Endothelial cell of umbilical vein (primary cell): Measurements from ENCODE around the gene EPHX1. TPM values are rescaled to one million over a fixed set of nuclear protein-coding genes. Genes with fewer than 3 reads are reported as not detected.

Source experiments
- BruUV-seq: library from RNA; stranded (reverse); fragments of 400-500 nt; replicated peaks from 2 replicates; lab custom pipeline; 2021; lab: Mats Ljungman, UMichigan
- CTCF ChIA-PET: fragments of 300-600, 350-600 bp; sonication (Branson Sonifier 250); formaldehyde crosslinking; loops from one replicate; lab custom pipeline; 2021; ENCODE audit warnings: antibody characterized with exemption, inconsistent platforms; lab: Charles Lee
- POLR2A ChIA-PET: fragments of 300-600, 350-600 bp; sonication (Branson Sonifier 250); formaldehyde crosslinking; loops from one replicate; lab custom pipeline; 2021; ENCODE audit warnings: antibody characterized with exemption, inconsistent platforms; lab: Charles Lee
- DNase-seq: peaks from one replicate; pipeline ENCODE4 v3.0.0-alpha.2; 2011; ENCODE audit warnings: low read depth, low spot score
- FAIRE-seq: peaks from 2 replicates; lab custom pipeline; 2011; peaks lifted over from hg19 to GRCh38; lab: Jason Lieb, UNC
- H2AFZ ChIP-seq: 2 replicates; pipeline ENCODE4 v1.6.0; 2012; ENCODE audit warnings: low read depth, low read length, control low read depth, inconsistent platforms
- H3K27ac ChIP-seq: 2 replicates; pipeline ENCODE4 v1.5.1; 2011; ENCODE audit warnings: low read depth, mild to moderate bottlenecking, control low read depth, low read length, moderate library complexity; ENCODE audit not compliant: insufficient read depth
- H3K27me3 ChIP-seq, 2 experiments: 2 replicates each; pipeline versions ENCODE4 v1.6.0 to v1.6.1; 2011; ENCODE audit warnings: low read length in 2 of 2, mixed read lengths in 1 of 2; ENCODE audit not compliant: control insufficient read depth in 2 of 2, insufficient read depth in 2 of 2
- H3K36me3 ChIP-seq, 2 experiments: 2 replicates in 1 of 2; 3 replicates in 1 of 2; pipeline ENCODE4 v1.5.1; 2011; ENCODE audit warnings: low read length in 2 of 2, mild to moderate bottlenecking in 1 of 2, moderate library complexity in 1 of 2; ENCODE audit not compliant: control insufficient read depth in 2 of 2, insufficient read depth in 2 of 2; ENCODE audit errors: extremely low read depth in 1 of 2
- H3K4me1 ChIP-seq: 3 replicates; pipeline ENCODE4 v1.5.1; 2011; ENCODE audit warnings: mild to moderate bottlenecking, low read length; ENCODE audit not compliant: control insufficient read depth, insufficient read depth; ENCODE audit errors: extremely low read depth
- H3K4me2 ChIP-seq: 2 replicates; pipeline ENCODE4 v1.6.1; 2011; ENCODE audit warnings: low read length, control low read depth, mixed read lengths; ENCODE audit not compliant: insufficient read depth
- H3K4me3 ChIP-seq, 3 experiments: fragments of 200-600 bp in 1 of 3; sonication (generic), shearing (Covaris generic) in 1 of 3; replicated peaks in 1 of 3; 2 replicates each; pipeline ENCODE4 v1.5.1; 2011 to 2016; ENCODE audit warnings: control low read depth in 3 of 3, low read length in 3 of 3, mild to moderate bottlenecking in 2 of 3, inconsistent platforms in 1 of 3, low read depth in 1 of 3, moderate library complexity in 1 of 3; ENCODE audit not compliant: insufficient read depth in 1 of 3
- H3K79me2 ChIP-seq: 2 replicates; pipeline ENCODE4 v1.6.0; 2012; ENCODE audit warnings: low read length, inconsistent platforms; ENCODE audit not compliant: control insufficient read depth, insufficient read depth
- H3K9ac ChIP-seq: replicated peaks from 2 replicates; pipeline ENCODE3; 2011; ENCODE audit warnings: low read length, control low read depth; ENCODE audit not compliant: insufficient read depth; ENCODE audit errors: extremely low read depth
- H3K9me1 ChIP-seq: replicated peaks from 3 replicates; pipeline ENCODE4 v1.6.0; 2011; ENCODE audit warnings: mild to moderate bottlenecking, low read length; ENCODE audit not compliant: control insufficient read depth, insufficient read depth; ENCODE audit errors: extremely low read depth
- H3K9me3 ChIP-seq: replicated peaks from 2 replicates; pipeline ENCODE4 v1.5.1; 2012; ENCODE audit warnings: low read length, inconsistent platforms; ENCODE audit not compliant: control insufficient read depth, insufficient read depth
- H4K20me1 ChIP-seq: replicated peaks from 2 replicates; pipeline ENCODE3; 2011; ENCODE audit warnings: mild to moderate bottlenecking, low read length; ENCODE audit not compliant: control insufficient read depth, insufficient read depth; ENCODE audit errors: extremely low read depth
- EZH2 ChIP-seq: IDR thresholded peaks from 2 replicates; pipeline ENCODE4 v1.6.1; 2012; ENCODE audit warnings: borderline replicate concordance, low read depth, mild to moderate bottlenecking, moderate library complexity, low read length, inconsistent platforms; ENCODE audit not compliant: severe bottlenecking
- FOS ChIP-seq: IDR thresholded peaks from 2 replicates; pipeline ENCODE4 v1.6.1; 2011; ENCODE audit warnings: mild to moderate bottlenecking, low read length, moderate library complexity, borderline replicate concordance; ENCODE audit not compliant: insufficient read depth
- GATA2 ChIP-seq: IDR thresholded peaks from 2 replicates; pipeline ENCODE4 v1.7.0; 2011; ENCODE audit warnings: low read depth, mild to moderate bottlenecking, moderate library complexity, mixed read lengths, low read length; ENCODE audit not compliant: insufficient read length, insufficient read depth
- JUN ChIP-seq: IDR thresholded peaks from 2 replicates; pipeline ENCODE4 v1.6.1; 2011; ENCODE audit warnings: borderline replicate concordance, low read depth; ENCODE audit not compliant: insufficient read length, insufficient read depth
- MYC ChIP-seq: IDR thresholded peaks from one replicate; pipeline ENCODE4 v1.6.1; 2011; ENCODE audit warnings: mild to moderate bottlenecking, low read depth, low read length
- POLR2A ChIP-seq: IDR thresholded peaks from 2 replicates; pipeline ENCODE4 v1.6.1; 2012; ENCODE audit warnings: low read depth, mild to moderate bottlenecking, control low read depth, low read length
- POLR2AphosphoS5 ChIP-seq: IDR thresholded peaks from 2 replicates; pipeline ENCODE4 v1.6.1; 2012; ENCODE audit warnings: low read depth, mild to moderate bottlenecking, control low read depth, low read length, moderate library complexity; ENCODE audit not compliant: insufficient read depth
- dilution Hi-C: fragments of 300-500 bp; cut with MboI; formaldehyde crosslinking; loops from one replicate; pipeline ENCODE4 v1.15.0; 2019; ENCODE audit warnings: low sequenced_read_pairs; ENCODE audit not compliant: extremely low pct_ligation_motif_present
- intact Hi-C: fragments of 100-400 bp; cut with micrococcal nuclease; formaldehyde crosslinking; loops from one replicate; pipeline ENCODE4 v1.10.0; 2022
- polyA plus RNA-seq, 4 experiments: library from polyadenylated mRNA; depleted of rRNA in 3 of 4; stranded (reverse) in 3 of 4; unstranded in 1 of 4; fragments of >200 nt; gene quantifications; 2 replicates each; pipeline versions ENCODE4 v1.2.1 to v1.2.3, GENCODE V29; 2011 to 2012; ENCODE audit warnings: missing spikeins in 1 of 4
- total RNA-seq: library from RNA; stranded (reverse); gene quantifications from 2 replicates; pipeline ENCODE4 v1.2.3, GENCODE V29; 2021
- TF ChIP-seq, protein P1 (sequence below): IDR thresholded peaks from 2 replicates; pipeline ENCODE4 v1.6.1; 2011; ENCODE audit not compliant: insufficient read depth, insufficient read length
- TF ChIP-seq, protein P2 (sequence below), 2 donors: IDR thresholded peaks; 1 replicate in 1 of 2; 2 replicates in 1 of 2; pipeline ENCODE4 v1.5.1; 2011; ENCODE audit warnings: low read length in 2 of 2, mild to moderate bottlenecking in 2 of 2, moderate library complexity in 2 of 2, control low read depth in 1 of 2, inconsistent platforms in 1 of 2, low read depth in 1 of 2; ENCODE audit not compliant: insufficient read depth in 1 of 2; ENCODE audit errors: extremely low read depth in 1 of 2

The EPHX1 gene
- total and polyA plus RNA-seq, 2 donors (not counting 3 experiments of a cell fraction or from before 2014, with no cell fraction given) = 23.7 to 25.2 TPM

DNA sequence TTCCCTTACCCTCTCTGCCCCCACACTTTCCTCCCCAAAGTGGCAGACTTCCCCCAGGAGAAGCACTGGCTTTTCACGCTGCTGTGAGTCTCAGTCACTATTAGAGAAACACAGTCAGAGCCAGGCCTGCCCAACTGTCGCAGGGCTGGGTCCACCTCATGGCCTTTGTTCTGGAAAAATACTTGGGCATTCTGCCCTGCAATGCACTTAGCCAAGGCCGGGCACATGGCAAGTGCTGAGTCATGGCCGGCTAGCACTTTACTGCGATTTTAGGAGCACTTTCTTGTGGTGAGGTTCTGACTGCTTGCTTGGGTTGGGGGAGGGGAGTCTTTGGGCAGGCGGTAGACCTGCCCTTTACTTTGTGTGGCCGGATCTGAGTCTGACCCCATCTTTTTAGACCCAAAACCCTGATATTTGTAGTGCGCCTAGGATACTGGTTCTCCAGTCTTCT is 7.7 kb downstream of the EPHX1 start:
- intact Hi-C loops (no loop called here), dilution Hi-C loops (no loop called here)
- ChIA-PET CTCF (interaction anchor here (1.0 kb wide), 1 partner anchor 46 kb away, joined by 3 read pairs; no protein-coding TSS in a partner anchor), POLR2A (no interaction called here)
- no TSS peak for BruUV-seq
- Histone ChIP-seq H3K9ac (no peak overlapping the region), H3K9me1 (no peaks in the 10 kb centered on the region), H3K27ac (peak overlapping the region; percentile 53), H4K20me1 (no peaks in the 10 kb centered on the region), H3K36me3 (no peaks in the 10 kb centered on the region), H3K4me2 (no peak overlapping the region), H3K4me3 (no peak overlapping the region), H3K27me3 (no peaks in the 10 kb centered on the region), H2AFZ (peak overlapping the region; percentile 83), H3K9me3 (no peaks in the 10 kb centered on the region), H3K4me1 (peaks cover 9% of the 10 kb centered on the region), H3K79me2 (no peaks in the 10 kb centered on the region)
- TF ChIP-seq POLR2AphosphoS5 (peak; percentile 41), MYC (peak; percentile 13), POLR2A (no peak)
- TF ChIP-seq, protein P1, sequence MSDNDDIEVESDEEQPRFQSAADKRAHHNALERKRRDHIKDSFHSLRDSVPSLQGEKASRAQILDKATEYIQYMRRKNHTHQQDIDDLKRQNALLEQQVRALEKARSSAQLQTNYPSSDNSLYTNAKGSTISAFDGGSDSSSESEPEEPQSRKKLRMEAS = peak; percentile 70
- FAIRE-seq = peak; percentile 77
- DNase-seq = peak; percentile 73

DNA sequence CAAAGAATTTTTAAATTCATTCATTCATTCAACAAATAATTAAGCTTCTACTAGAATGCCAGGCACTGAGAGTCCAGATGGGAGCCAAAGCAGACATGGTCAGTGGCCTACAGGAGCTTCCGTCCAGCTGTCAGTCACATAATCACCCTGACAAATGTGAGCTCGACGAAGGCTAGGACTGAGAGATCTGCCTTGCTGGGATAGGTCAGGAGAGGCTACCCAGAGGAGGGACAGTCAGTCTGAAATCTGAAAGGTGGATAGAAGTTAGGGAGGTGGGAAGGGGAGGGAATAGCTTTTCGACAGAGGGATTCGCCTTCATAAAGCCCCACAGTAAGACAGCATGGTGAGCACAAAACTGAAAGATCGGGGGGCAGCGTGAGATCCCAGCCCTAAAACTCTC is 8.3 kb downstream of the EPHX1 start:
- H3K4me2 ChIP-seq = no peak overlapping the region
- no peaks in the 10 kb centered on the region for H3K79me2 ChIP-seq
- ChIA-PET POLR2A (no interaction called here), CTCF (interaction anchor here (1.0 to 1.1 kb wide), 3 partner anchors 8 to 344 kb away, joined by 3 read pairs; partner anchors contain the start of gene EPHX1)
- H3K4me1 ChIP-seq = peaks cover 9% of the 10 kb centered on the region
- intact Hi-C loops = no loop called here
- H3K4me3 ChIP-seq = no peak overlapping the region
- H3K36me3 ChIP-seq = no peaks in the 10 kb centered on the region
- BruUV-seq = no TSS peak
- peak overlapping the region; percentile 53 for H3K27ac ChIP-seq
- no peak overlapping the region for H2AFZ ChIP-seq
- no peaks in the 10 kb centered on the region for H3K9me1 ChIP-seq
- no peak for DNase-seq
- no peaks in the 10 kb centered on the region for H3K9me3 ChIP-seq
- no peaks in the 10 kb centered on the region for H3K27me3 ChIP-seq
- TF ChIP-seq EZH2 = no peak
- TF ChIP-seq, protein P2, sequence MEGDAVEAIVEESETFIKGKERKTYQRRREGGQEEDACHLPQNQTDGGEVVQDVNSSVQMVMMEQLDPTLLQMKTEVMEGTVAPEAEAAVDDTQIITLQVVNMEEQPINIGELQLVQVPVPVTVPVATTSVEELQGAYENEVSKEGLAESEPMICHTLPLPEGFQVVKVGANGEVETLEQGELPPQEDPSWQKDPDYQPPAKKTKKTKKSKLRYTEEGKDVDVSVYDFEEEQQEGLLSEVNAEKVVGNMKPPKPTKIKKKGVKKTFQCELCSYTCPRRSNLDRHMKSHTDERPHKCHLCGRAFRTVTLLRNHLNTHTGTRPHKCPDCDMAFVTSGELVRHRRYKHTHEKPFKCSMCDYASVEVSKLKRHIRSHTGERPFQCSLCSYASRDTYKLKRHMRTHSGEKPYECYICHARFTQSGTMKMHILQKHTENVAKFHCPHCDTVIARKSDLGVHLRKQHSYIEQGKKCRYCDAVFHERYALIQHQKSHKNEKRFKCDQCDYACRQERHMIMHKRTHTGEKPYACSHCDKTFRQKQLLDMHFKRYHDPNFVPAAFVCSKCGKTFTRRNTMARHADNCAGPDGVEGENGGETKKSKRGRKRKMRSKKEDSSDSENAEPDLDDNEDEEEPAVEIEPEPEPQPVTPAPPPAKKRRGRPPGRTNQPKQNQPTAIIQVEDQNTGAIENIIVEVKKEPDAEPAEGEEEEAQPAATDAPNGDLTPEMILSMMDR (IDR thresholded peaks at IDR 0.05; ENCODE audit: extremely low read depth in 1 of 2, insufficient read depth in 1 of 2, low read depth in 1 of 2, low read length in 2 of 2) = no peak
- no peak for TF ChIP-seq POLR2AphosphoS5
- TF ChIP-seq JUN = no peak
- TF ChIP-seq FOS = no peak
- TF ChIP-seq POLR2A = no peak
- TF ChIP-seq GATA2 = no peak
- no peak for TF ChIP-seq MYC
- TF ChIP-seq, protein P1 = no peak
- dilution Hi-C loops = no loop called here
- FAIRE-seq = no peak
- no peaks in the 10 kb centered on the region for H4K20me1 ChIP-seq
- no peak overlapping the region for H3K9ac ChIP-seq
